ENCODE measurements around the gene UBAP1L. TPM values are rescaled to one million over a fixed set of nuclear protein-coding genes. Genes with fewer than 3 reads are reported as not detected.
"Not testable (repeated sequence)": the region's sequence is repeated elsewhere in the genome, so short reads cannot be mapped to it uniquely, and the experiment has no call there.

The UBAP1L gene
- total RNA-seq, 1 donor from 2014 or later: 1.8 TPM

GRCh38 chr15:65083262-65083701, 31.7 kb downstream of the UBAP1L start:
- no peak for ATAC-seq

DNA sequence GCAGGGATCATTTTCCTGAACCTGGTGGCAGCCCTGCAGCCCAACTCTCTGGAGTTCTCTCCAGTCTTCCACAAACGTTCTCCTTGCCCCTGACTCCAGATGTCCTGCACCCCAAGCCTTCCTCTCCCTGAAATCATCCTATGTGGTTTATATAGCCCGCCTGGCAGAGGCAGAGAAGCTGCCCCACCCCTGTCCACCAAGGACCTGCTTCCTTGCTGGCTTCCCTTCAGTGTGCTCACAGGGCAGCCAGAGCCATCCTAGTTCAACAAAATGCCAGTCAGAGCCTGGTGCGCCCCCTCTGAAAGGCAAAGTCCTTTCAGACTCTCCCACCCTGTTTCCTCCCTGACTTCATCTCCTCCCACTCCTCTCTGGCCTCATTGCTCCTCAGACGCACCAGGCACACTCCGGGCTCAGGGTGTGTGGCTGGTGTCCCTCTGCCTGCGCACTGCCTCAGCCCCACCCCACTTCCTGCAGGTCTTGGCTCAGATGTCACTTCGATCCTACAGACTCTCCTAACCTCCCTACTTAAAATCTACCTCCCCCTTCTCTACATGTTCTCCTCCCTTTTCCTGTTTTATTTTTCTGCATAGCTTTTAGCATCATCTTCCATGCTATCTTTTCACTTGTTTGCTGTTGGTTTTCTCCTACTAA, 32.6 kb downstream of the UBAP1L start:
- peak; percentile 46 for ATAC-seq

DNA sequence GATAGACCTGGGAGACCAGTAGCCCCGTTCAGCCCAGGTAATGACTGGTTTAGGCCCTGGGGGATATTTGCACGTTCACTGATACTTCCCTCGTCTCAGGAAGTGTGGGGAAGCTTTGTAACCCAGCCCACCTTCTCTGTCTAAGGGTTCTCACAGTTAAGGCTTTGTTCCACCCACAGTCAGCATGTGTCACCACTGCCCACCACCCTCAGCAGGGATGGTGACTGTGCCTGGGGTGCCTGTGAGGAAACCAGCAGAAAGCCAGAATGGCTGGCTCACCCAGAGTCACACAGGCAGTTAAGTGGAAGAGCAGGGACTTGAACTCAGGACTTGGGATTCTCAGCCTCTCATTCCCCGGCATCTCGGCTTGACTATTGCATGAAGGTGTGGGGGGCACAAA, 33.2 kb downstream of the UBAP1L start:
- ATAC-seq: no peak

DNA sequence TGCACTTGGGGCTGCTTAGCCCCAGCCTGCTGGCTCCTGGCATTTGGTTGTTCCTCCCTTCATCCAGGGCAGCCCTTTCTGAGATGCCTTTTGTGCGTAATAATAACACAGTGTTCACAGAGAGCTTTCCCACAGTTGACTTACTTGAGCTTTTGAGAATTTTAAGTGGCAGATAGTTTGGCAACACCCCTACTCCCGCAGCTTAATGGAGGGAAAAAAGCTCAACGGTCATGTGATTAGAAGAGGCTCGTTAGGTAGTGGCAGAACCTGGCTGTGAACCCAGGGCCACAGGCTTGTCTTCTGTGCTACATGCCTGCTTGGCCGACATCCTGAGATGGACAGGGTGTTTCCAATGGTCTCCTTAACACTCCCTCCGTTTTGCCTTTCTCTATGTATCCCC, 33.7 kb downstream of the UBAP1L start:
- ATAC-seq: no peak

GRCh38 chr15:65079580-65079979, 35.4 kb downstream of the UBAP1L start:
- no peak for ATAC-seq

DNA sequence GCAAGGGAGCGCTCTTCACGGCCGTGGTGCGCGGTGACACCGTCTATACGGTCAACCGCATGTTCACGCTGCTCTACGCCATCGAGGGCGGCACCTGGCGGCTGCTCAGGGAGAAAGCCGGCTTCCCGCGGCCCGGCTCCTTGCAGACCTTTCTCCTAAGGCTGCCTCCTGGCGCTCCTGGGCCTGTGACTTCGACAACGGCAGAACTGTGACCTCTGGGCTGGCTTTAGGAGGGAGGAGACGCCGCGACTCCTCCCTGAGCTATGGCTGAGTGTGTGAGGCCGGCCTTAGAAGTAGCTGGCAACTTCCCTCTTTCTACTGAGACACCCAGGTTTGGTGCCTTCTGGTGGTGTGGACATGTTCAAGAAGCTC, 37.0 kb downstream of the UBAP1L start:
- ATAC-seq: peak; percentile 59

DNA sequence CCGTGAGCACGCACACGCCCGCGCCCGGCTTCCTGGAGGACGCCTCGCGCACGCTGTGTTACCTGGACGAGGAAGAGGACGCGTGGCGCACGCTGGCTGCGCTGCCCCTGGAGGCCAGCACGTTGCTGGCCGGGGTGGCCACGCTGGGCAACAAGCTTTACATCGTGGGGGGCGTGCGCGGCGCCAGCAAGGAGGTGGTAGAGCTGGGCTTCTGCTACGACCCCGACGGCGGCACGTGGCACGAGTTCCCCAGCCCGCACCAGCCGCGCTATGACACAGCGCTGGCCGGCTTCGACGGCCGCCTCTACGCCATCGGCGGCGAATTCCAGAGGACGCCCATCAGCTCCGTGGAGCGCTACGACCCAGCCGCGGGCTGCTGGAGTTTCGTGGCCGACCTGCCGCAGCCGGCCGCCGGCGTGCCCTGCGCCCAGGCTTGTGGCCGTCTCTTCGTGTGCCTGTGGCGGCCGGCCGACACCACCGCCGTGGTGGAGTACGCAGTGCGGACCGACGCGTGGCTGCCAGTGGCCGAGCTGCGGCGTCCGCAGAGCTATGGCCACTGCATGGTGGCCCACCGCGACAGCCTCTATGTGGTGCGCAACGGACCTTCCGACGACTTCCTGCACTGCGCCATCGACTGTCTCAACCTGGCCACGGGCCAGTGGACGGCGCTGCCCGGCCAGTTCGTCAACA, 37.6 kb downstream of the UBAP1L start:
- ATAC-seq: peak; percentile 15

DNA sequence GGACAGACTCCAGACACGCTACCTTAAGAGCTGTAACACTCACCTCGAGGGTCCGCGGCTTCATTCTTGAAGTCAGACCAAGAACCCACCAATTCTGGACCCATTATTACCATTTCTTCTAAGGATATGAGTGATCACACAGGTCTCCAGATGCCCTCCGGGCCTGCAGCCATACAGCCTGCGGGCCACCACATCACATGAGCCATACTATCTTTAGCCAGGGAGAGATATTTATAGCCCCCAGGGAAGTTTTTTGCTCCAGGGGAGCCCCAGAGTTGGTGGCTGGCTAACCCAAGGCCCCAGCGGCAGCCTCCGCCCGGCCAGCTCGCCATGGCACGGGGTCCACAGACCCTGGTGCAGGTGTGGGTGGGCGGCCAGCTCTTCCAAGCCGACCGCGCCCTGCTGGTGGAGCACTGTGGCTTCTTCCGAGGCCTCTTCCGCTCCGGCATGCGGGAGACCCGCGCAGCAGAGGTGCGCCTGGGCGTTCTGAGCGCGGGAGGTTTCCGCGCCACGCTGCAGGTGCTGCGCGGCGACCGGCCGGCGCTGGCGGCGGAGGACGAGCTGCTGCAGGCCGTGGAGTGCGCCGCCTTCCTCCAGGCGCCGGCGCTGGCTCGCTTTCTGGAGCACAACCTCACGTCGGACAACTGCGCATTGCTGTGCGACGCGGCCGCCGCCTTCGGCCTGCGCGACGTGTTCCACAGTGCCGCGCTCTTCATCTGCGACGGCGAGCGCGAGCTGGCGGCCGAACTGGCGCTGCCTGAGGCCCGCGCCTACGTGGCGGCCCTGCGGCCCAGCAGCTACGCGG, 38.3 kb downstream of the UBAP1L start, which contains the start of gene KBTBD13:
Gene KBTBD13 (plus strand): TSS at position 261 of the 805 bp plus-strand sequence. CDS start 70 bp downstream, at position 331.
- no peak for ATAC-seq

- ATAC-seq: not testable (repeated sequence)
These were observed 39.2 kb downstream of the UBAP1L start for GRCh38 chr15:65075607-65076395.

- not testable (repeated sequence) for ATAC-seq
These were observed 40.1 kb downstream of the UBAP1L start for GRCh38 chr15:65074946-65075345.

GRCh38 chr15:65072617-65073016, 42.4 kb downstream of the UBAP1L start:
- no peak for ATAC-seq

GRCh38 chr15:65072027-65072426, 43.0 kb downstream of the UBAP1L start:
- no peak for ATAC-seq

GRCh38 chr15:65071381-65071811, 43.6 kb downstream of the UBAP1L start:
- no peak for ATAC-seq

GRCh38 chr15:65069779-65070546, 45.0 kb downstream of the UBAP1L start:
- ATAC-seq: no peak

DNA sequence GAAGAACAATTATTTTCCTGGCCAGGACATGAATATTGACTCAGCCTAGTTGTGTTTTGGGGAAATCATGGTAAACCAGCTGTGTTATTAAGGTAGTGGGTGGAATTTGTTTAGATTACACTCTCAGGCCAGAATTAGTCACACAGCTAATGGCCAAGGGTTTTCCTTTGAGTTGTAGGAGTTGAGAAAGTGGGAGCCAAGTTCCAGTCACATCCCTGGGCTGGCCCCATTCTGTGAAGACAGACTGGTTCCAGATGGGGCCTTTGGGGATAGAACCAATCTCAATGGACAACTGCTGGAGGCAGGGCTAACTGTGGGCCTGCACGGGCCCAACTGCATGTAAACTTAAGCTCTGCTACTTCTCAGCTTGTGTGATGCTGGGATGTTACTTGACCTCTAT, 45.8 kb downstream of the UBAP1L start:
- no peak for ATAC-seq

DNA sequence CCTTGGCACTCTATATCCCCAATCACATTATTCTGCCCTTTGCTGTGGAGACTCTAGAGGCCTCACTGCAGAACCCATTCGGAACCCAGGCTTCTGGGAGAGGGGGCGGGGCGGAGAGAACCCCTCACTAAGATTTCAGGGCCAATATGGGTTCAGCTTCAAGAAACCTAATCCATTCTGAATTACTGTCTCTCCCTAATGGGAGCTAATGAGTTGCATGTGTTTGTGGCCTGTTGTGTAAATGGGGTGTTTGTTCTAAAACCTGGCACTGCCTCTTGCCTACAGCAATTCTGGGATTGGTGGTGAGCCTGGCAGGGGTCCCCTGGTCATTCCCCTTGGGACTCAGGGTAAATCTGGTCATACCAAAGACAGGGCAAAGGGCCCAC, 46.6 kb downstream of the UBAP1L start:
- ATAC-seq: peak; percentile 7

- ATAC-seq: peak; percentile 18
These were observed 47.2 kb downstream of the UBAP1L start, which contains the start of gene RASL12 for GRCh38 chr15:65067645-65068402. Gene RASL12, minus strand, starts transcription at chr15:65067991. Its CDS starts 156 bp downstream, at chr15:65067835.

- ATAC-seq: no peak
These were observed 47.7 kb downstream of the UBAP1L start for GRCh38 chr15:65067317-65067644.

- ATAC-seq: no peak
These were observed 48.2 kb downstream of the UBAP1L start for GRCh38 chr15:65066635-65067316.

DNA sequence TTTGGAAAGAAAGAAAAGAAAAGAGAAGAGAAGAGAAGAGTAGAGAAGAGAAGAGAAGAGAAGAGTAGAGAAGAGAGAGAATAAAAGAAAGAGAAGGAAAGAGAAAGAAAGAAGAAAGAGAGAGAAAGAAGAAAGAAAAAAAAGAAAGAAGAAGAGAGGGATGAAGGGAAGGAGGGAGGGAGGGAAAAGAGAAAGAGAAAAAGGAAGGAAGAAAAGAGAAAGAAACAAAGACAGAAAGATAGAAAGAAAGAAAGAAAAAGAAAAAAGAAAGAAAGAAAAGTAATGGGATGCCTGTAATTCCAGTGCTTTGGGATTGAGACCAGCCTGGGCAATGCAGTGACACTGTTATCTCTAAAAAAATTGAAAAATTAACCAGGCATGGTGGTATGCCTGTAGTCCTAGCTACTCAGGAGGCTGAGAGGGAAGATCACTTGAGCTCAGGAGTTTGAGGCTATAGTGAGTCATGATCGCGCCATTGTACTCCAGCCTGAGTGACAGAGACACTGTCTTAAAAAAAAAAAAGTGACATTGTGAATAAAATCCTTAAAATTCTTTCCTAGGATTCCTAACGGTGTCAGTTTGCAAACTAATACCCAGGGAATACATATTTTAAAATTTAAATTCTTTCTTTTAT, 48.9 kb downstream of the UBAP1L start:
- no peak for ATAC-seq

Measured in esophagus mucosa (tissue), 1 donor.